ENCODE results near the gene WSB2. TPM values are rescaled to one million over a fixed set of nuclear protein-coding genes. Genes with fewer than 3 reads are reported as not detected.

The WSB2 gene
- total and polyA plus RNA-seq, 2 of the 8 experiments (the other 6 are each of a cell fraction or from before 2014, with no cell fraction given), result 47.5 to 58.2 TPM

DNA sequence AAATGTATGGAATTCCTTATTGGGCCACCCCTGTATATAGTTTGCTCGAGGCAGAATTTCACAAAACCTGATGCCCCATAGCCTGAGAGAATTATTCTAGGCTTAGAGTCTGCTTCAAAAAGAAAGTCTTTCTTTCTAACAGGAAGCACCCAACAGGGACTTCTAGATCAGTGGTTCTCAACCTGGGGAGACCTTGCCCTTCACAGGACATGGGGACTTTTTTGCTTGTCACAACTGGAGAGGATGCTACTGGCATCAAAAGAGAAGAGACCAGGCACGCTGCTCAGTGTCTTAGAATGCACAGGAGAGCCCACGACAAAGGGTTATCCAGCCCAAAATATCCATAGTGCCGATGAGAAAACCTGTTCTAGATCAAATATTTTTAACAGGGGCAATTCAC is 18.9 kb downstream of the WSB2 start:
- Histone ChIP-seq H3K79me1 (ENCODE audit: low read depth, low read length) (no peaks in the 10 kb centered on the region), H2BK5ac (ENCODE audit: low read depth, low read length) (no peak overlapping the region), H3K9me3 (ENCODE audit: insufficient read depth in 2 of 2, low read depth in 1 of 2, low read length in 1 of 2) (no peaks in the 10 kb centered on the region), H3K14ac (ENCODE audit: insufficient read length) (no peak overlapping the region), H2AK5ac (ENCODE audit: low read depth, low read length) (no peak overlapping the region), H4K91ac (replicated peaks; ENCODE audit: insufficient read length, low read length) (no peak overlapping the region), H3K4me3 (ENCODE audit: extremely low read depth in 1 of 4, insufficient read depth in 2 of 4, low read depth in 3 of 4, low read length in 4 of 4) (no peak overlapping the region), H3K23me2 (ENCODE audit: low read depth, low read length) (no peaks in the 10 kb centered on the region), H2AFZ (ENCODE audit: low read length) (no peak overlapping the region), H3K23ac (ENCODE audit: insufficient read length) (no peak overlapping the region), H4K20me1 (replicated peaks in 1 of 2; ENCODE audit: control insufficient read depth in 1 of 2, insufficient read depth in 2 of 2, low read length in 2 of 2) (peaks cover 0 to 2% of the 10 kb centered on the region in 2 experiments), H3K79me2 (ENCODE audit: control insufficient read depth in 1 of 2, insufficient read depth in 2 of 2, low read length in 2 of 2) (peaks cover 0 to 3% of the 10 kb centered on the region in 2 experiments; a peak in 1 of 4 replicates), H2BK20ac (ENCODE audit: low read length) (no peak overlapping the region), H2BK120ac (replicated peaks; ENCODE audit: low read depth, low read length) (no peak overlapping the region), H3K4me2 (ENCODE audit: insufficient read depth in 1 of 2, low read depth in 2 of 2, low read length in 2 of 2) (no peak overlapping the region), H2BK15ac (ENCODE audit: low read length) (no peak overlapping the region), H3K9ac (replicated peaks in 1 of 4; ENCODE audit: extremely low read depth in 1 of 4, low read depth in 3 of 4, low read length in 3 of 4) (no peak overlapping the region), H3K56ac (replicated peaks; ENCODE audit: insufficient read length, low read depth, low read length) (no peak overlapping the region), H4K5ac (ENCODE audit: insufficient read length, low read depth, low read length) (no peak overlapping the region), H2BK12ac (ENCODE audit: low read depth, low read length) (no peak overlapping the region), H3K27ac (ENCODE audit: low read depth, low read length) (no peak overlapping the region), H3K18ac (ENCODE audit: extremely low read depth, low read length) (no peak overlapping the region), H3K4ac (replicated peaks; ENCODE audit: insufficient read length, low read depth, low read length) (no peak overlapping the region), H3K27me3 (replicated peaks in 1 of 4; ENCODE audit: control insufficient read depth in 3 of 4, extremely low read depth in 1 of 4, insufficient read depth in 3 of 4, low read length in 3 of 4) (no peaks in the 10 kb centered on the region; a peak in 1 of 7 replicates), H4K8ac (ENCODE audit: extremely low read depth, insufficient read depth, low read length) (no peak overlapping the region), H3K4me1 (replicated peaks in 1 of 4; ENCODE audit: control insufficient read depth in 3 of 4, insufficient read depth in 4 of 4, low read length in 3 of 4) (no peaks in the 10 kb centered on the region), H3K36me3 (ENCODE audit: control insufficient read depth in 2 of 4, insufficient read depth in 4 of 4, low read length in 3 of 4) (peaks cover 13 to 65% (median 31%) of the 10 kb centered on the region in 4 experiments)
- CTCF ChIA-PET (ENCODE audit: partially characterized antibody), result interaction anchor here (0.6 kb wide), 2 partner anchors 68 to 469 kb away, joined by 3 read pairs; no protein-coding TSS in a partner anchor
- FAIRE-seq (no peak), DNase-seq (ENCODE audit: low read depth in 1 of 2, low spot score in 2 of 2) (no peak)
- 92% methylated on average over 4 of the region's 4 CpGs; no CpG with 5 or more reads in 1 of the 2 experiments for WGBS, 2 experiments (ENCODE audit: extremely low coverage in 1 of 2, insufficient coverage in 1 of 2, insufficient read length in 1 of 2, insufficient replicate concordance in 2 of 2, low coverage in 1 of 2, low lambda C conversion rate in 2 of 2, missing lambda C conversion rate in 1 of 2)
- POLR2A ChIA-PET (ENCODE audit: partially characterized antibody), result interaction anchor here (0.9 kb wide), 1 partner anchor 18 kb away, joined by 3 read pairs; no protein-coding TSS in a partner anchor
- TF ChIP-seq TAF7 (optimal IDR thresholded peaks at IDR 0.05; ENCODE audit: borderline replicate concordance, low read depth, low read length) (no peak), CTCF (IDR thresholded peaks at IDR 0.05; ENCODE audit: control extremely low read depth in 1 of 3, insufficient read depth in 1 of 3, low read depth in 1 of 3, low read length in 3 of 3) (no peak), CBX8 (IDR thresholded peaks at IDR 0.05; ENCODE audit: borderline replicate concordance, low read depth, low read length) (no peak), SIX5 (IDR thresholded peaks at IDR 0.05; ENCODE audit: low read depth, low read length) (no peak), HDAC6 (IDR thresholded peaks at IDR 0.05; ENCODE audit: low read depth, low read length) (no peak), HDAC2 (IDR thresholded peaks at IDR 0.05; ENCODE audit: borderline replicate concordance in 1 of 2, low read depth in 2 of 2, low read length in 2 of 2) (no peak), ATF3 (IDR thresholded peaks at IDR 0.05; ENCODE audit: insufficient read depth, low read depth, low read length) (no peak)
- TF ChIP-seq, protein P1, sequence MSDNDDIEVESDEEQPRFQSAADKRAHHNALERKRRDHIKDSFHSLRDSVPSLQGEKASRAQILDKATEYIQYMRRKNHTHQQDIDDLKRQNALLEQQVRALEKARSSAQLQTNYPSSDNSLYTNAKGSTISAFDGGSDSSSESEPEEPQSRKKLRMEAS (IDR thresholded peaks at IDR 0.05), result no peak
